ENCODE results near the gene ANKRD50. TPM values are rescaled to one million over a fixed set of nuclear protein-coding genes. Genes with fewer than 3 reads are reported as not detected.

The ANKRD50 gene
- total and polyA plus RNA-seq, 2 of the 4 experiments (the other 2 are of a cell fraction): 8.1 to 35.3 TPM

GRCh38 chr4:124666496-124666895 is 46.0 kb downstream of the ANKRD50 start:
- no CpG with 5 or more reads among the region's 2 CpGs for WGBS, 2 experiments (ENCODE audit: extremely low coverage in 2 of 2, insufficient read length in 1 of 2)
- BruUV-seq (replicated peaks): no TSS peak
- Histone ChIP-seq H3K56ac (ENCODE audit: extremely low read depth, insufficient read depth, low read length) (no peak overlapping the region), H3K18ac (ENCODE audit: low read depth, low read length) (no peak overlapping the region), H2AK9ac (replicated peaks; ENCODE audit: low read depth, low read length, poor library complexity) (no peak overlapping the region), H4K20me1 (ENCODE audit: insufficient read depth, low read length) (no peaks in the 10 kb centered on the region), H2AFZ (replicated peaks; ENCODE audit: low read length, poor library complexity) (no peak overlapping the region), H3K9me3 (ENCODE audit: control insufficient read depth, insufficient read depth, low read length) (no peaks in the 10 kb centered on the region), H3K9me1 (ENCODE audit: insufficient read depth, low read length) (peaks cover 10% of the 10 kb centered on the region; the same call in 1 of the 2 replicates), H2AK5ac (ENCODE audit: low read depth, low read length) (no peak overlapping the region), H2BK15ac (ENCODE audit: low read depth, low read length) (no peak overlapping the region), H3K27ac (ENCODE audit: insufficient read depth, low read length) (no peak overlapping the region), H3K4me2 (ENCODE audit: low read depth, low read length) (no peak overlapping the region), H2BK20ac (ENCODE audit: low read depth, low read length) (no peak overlapping the region), H3K79me1 (ENCODE audit: low read depth in 1 of 2, low read length in 2 of 2) (peaks cover 12 to 30% of the 10 kb centered on the region in 2 experiments), H2BK120ac (ENCODE audit: low read depth, low read length) (no peak overlapping the region), H3K14ac (replicated peaks; ENCODE audit: low read depth, low read length) (no peak overlapping the region), H3K9ac (ENCODE audit: low read depth, low read length) (no peak overlapping the region), H3K27me3 (ENCODE audit: control insufficient read depth, insufficient read depth, low read length) (no peaks in the 10 kb centered on the region), H3K23ac (ENCODE audit: low read depth, low read length) (no peak overlapping the region), H4K91ac (ENCODE audit: insufficient read depth, low read depth, low read length) (no peak overlapping the region), H3K4me3 (ENCODE audit: insufficient read depth, low read depth, low read length) (no peak overlapping the region), H3K4me1 (ENCODE audit: control insufficient read depth, insufficient read depth, low read length) (no peaks in the 10 kb centered on the region), H3K4ac (ENCODE audit: low read depth, low read length) (no peak overlapping the region), H2BK5ac (ENCODE audit: low read depth, low read length, poor library complexity, severe bottlenecking) (no peak overlapping the region), H4K5ac (ENCODE audit: low read depth, low read length) (no peak overlapping the region), H3K36me3 (ENCODE audit: control insufficient read depth, insufficient read depth, low read length) (peaks cover 28% of the 10 kb centered on the region), H4K8ac (ENCODE audit: low read depth in 2 of 2, low read length in 2 of 2) (no peak overlapping the region)
- TF ChIP-seq USF2 (IDR thresholded peaks at IDR 0.05; ENCODE audit: low read depth, low read length) (no peak), CTCF (conservative IDR thresholded peaks at IDR 0.05; ENCODE audit: low read depth, low read length) (no peak), BHLHE40 (IDR thresholded peaks at IDR 0.05; ENCODE audit: low read depth, low read length) (no peak), POLR2A (IDR thresholded peaks at IDR 0.05; ENCODE audit: low read depth, low read length) (no peak), FOS (IDR thresholded peaks at IDR 0.05; ENCODE audit: low read depth, low read length) (no peak), MXI1 (IDR thresholded peaks at IDR 0.05; ENCODE audit: borderline replicate concordance, low read depth, low read length) (no peak), NFE2L2 (IDR thresholded peaks at IDR 0.05; ENCODE audit: low read depth, low read length) (no peak), MAZ (IDR thresholded peaks at IDR 0.05; ENCODE audit: borderline replicate concordance, low read depth, low read length) (no peak), ELK1 (IDR thresholded peaks at IDR 0.05; ENCODE audit: borderline replicate concordance, low read depth, low read length) (no peak), MAFK (IDR thresholded peaks at IDR 0.05; ENCODE audit: low read depth, low read length) (no peak), SMC3 (IDR thresholded peaks at IDR 0.05; ENCODE audit: low read depth, low read length) (no peak), CEBPB (IDR thresholded peaks at IDR 0.05; ENCODE audit: low read depth, low read length) (no peak), RCOR1 (IDR thresholded peaks at IDR 0.05; ENCODE audit: insufficient replicate concordance, low read length) (no peak), CHD1 (IDR thresholded peaks at IDR 0.05; ENCODE audit: low read depth, low read length) (no peak), RFX5 (IDR thresholded peaks at IDR 0.05; ENCODE audit: low read depth, low read length) (no peak)
- intact Hi-C loops (cut with micrococcal nuclease) (no loop called here), in situ Hi-C loops (cut with MboI; ENCODE audit: low sequenced_read_pairs) (no loop called here), dilution Hi-C loops (cut with HindIII; ENCODE audit: low sequenced_read_pairs, unreplicated experiment) (no loop called here)
- ATAC-seq (ENCODE audit: low read depth) (no peak), DNase-seq (no peak)
- ChIA-PET CTCF (no interaction called here), POLR2A (ENCODE audit: unreplicated experiment) (no interaction called here)

All from IMR-90 (cell line).